Endothelial cell of umbilical vein (primary cell): ENCODE measurements around the gene CDK4.

ENCODE experiments used
- CTCF ChIP-seq, 2 donors: IDR thresholded peaks; 1 replicate in 1 of 2; 2 replicates in 1 of 2; pipeline ENCODE4 v1.5.1; 2011; ENCODE audit warnings: low read length in 2 of 2, mild to moderate bottlenecking in 2 of 2, moderate library complexity in 2 of 2, control low read depth in 1 of 2, inconsistent platforms in 1 of 2, low read depth in 1 of 2; ENCODE audit not compliant: insufficient read depth in 1 of 2; ENCODE audit errors: extremely low read depth in 1 of 2
- FOS ChIP-seq: IDR thresholded peaks from 2 replicates; pipeline ENCODE4 v1.6.1; 2011; ENCODE audit warnings: mild to moderate bottlenecking, low read length, moderate library complexity, borderline replicate concordance; ENCODE audit not compliant: insufficient read depth
- JUN ChIP-seq: IDR thresholded peaks from 2 replicates; pipeline ENCODE4 v1.6.1; 2011; ENCODE audit warnings: borderline replicate concordance, low read depth; ENCODE audit not compliant: insufficient read length, insufficient read depth
- MYC ChIP-seq: IDR thresholded peaks from one replicate; pipeline ENCODE4 v1.6.1; 2011; ENCODE audit warnings: mild to moderate bottlenecking, low read depth, low read length
- POLR2A ChIP-seq: IDR thresholded peaks from 2 replicates; pipeline ENCODE4 v1.6.1; 2012; ENCODE audit warnings: low read depth, mild to moderate bottlenecking, control low read depth, low read length
- POLR2AphosphoS5 ChIP-seq: IDR thresholded peaks from 2 replicates; pipeline ENCODE4 v1.6.1; 2012; ENCODE audit warnings: low read depth, mild to moderate bottlenecking, control low read depth, low read length, moderate library complexity; ENCODE audit not compliant: insufficient read depth

DNA sequence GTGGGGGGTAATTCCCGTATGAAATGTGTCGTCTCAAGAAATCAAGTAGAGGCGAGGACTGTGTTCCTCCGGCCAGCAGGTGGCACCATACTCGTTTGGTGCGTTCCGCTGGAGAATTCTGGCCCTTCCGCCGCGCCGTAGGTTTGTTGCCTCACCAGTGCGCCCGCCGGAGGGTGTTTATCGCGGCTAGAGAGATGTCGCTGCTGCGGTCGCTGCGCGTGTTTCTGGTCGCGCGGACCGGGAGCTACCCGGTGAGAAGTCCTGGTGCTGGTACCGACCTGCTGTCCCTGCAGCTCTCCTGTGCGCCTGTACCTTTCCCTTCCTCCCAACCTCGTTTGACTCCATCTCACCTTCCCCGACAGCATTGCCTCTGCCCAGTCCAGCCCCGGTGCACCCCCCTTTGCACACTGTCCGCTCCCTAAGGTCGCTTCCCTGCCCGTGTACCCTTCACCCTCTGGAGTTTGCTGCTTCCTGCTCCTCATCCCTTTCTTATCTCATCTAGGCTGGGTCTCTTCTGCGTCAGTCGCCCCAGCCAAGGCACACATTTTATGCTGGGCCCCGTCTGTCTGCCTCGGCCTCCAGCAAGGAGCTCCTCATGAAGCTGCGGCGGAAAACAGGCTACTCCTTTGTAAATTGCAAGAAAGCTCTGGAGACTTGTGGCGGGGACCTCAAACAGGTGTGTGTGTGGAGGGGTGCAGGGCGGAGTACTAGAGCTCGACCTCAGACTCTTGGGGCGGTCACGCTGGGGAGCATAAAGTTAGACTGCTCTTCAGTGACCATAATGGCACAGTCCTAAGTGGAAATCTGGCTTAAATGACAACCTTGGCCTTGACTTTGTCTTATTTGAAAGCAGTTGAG is 30.7 kb upstream of the CDK4 start, which contains the start of gene TSFM:
- TF ChIP-seq JUN (no peak), CTCF (IDR thresholded peaks at IDR 0.05; ENCODE audit: extremely low read depth in 1 of 2, insufficient read depth in 1 of 2, low read depth in 1 of 2, low read length in 2 of 2) (peak; percentile 91), POLR2AphosphoS5 (peak; percentile 95), FOS (no peak), MYC (peak; percentile 51), POLR2A (peak; percentile 82)
